ENCODE measurements around the gene TMEM167B.
"Not testable (repeated sequence)": the region's sequence is repeated elsewhere in the genome, so short reads cannot be mapped to it uniquely, and the experiment has no call there.

The TMEM167B gene

DNA sequence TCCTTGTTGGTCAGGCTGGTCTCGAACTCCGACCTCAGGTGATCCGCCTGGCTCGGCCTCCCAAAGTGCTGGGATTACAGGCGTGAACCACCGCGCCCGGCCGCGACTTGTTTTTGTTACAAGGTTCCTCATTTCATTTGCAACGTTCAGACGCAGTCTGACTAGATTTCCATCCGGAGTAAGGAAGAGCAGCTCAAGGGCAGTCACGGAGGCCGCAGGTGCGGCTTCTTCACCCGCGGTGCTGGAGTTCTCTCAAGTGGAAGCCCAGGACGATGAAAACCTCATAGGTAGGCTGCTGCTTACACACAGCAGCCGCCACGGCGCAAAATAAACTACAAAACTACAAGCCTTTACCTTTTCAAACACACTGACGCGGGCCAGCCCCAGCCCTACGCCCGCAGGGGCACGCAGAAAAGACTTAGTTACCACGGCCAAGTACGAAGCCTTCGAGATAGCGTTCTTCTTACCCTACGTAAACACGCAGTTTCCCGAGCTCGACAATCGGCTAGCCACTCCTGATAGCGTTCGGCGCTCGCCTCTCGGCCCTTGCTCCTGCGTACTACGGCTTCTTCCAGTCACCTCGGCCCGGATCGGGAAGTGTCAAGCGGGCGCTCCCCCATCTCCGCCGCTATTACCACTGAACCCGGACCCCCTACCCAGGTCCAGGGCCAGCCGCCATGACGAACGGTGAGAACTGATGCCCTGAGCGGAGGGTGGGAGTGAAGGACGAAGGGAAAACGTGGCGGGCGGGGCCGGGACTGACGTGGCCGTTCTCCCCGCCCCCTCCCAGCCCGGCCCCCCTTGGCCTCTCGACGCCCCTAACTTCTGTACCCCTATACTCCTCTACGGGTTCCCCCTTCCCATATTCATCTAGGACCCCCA lies at the start of gene TMEM167B:
TMEM167B (plus strand) TSS at position 569 of the 882 bp plus-strand sequence; CDS start at position 678, 109 bp downstream.
- peak within 1 kb of the TSS; percentile 82 to 86 for H3K4me3 ChIP-seq (ENCODE audit: low read depth in 1 of 2, low read length in 2 of 2)
- H3K4me1 ChIP-seq (ENCODE audit: control insufficient read depth in 1 of 2, insufficient read depth in 2 of 2, low read length in 2 of 2) = peaks cover 19 to 27% of the 10 kb centered on the region in 2 donors
- no peaks in the 10 kb centered on the region for H3K9me3 ChIP-seq (ENCODE audit: control insufficient read depth in 1 of 2, low read length in 2 of 2)
- peak within 1 kb of the TSS; percentile 94 for H3K27ac ChIP-seq (ENCODE audit: low read depth, low read length)
- peaks cover 9 to 23% of the 10 kb centered on the region in 2 donors for H3K36me3 ChIP-seq (ENCODE audit: control insufficient read depth in 1 of 2, insufficient read depth in 2 of 2, low read length in 2 of 2)
- H3K27me3 ChIP-seq (ENCODE audit: control insufficient read depth in 1 of 2, insufficient read depth in 2 of 2, low read length in 2 of 2) = no peaks in the 10 kb centered on the region
- peak within 1 kb of the TSS; percentile 74 to 94 for H3K9ac ChIP-seq (ENCODE audit: low read depth in 1 of 2, low read length in 2 of 2)

GRCh38 chr1:109040989-109041620 lies 49.5 kb upstream of the TMEM167B start:
- H3K36me3 ChIP-seq (ENCODE audit: control insufficient read depth in 1 of 2, insufficient read depth in 2 of 2, low read length in 2 of 2) = no peaks in the 10 kb centered on the region
- H3K4me1 ChIP-seq (ENCODE audit: control insufficient read depth in 1 of 2, insufficient read depth in 2 of 2, low read length in 2 of 2) = peaks cover 4 to 5% of the 10 kb centered on the region in 2 donors
- H3K27ac ChIP-seq (ENCODE audit: low read depth, low read length) = peak overlapping the region; percentile 73
- H3K9ac ChIP-seq (ENCODE audit: low read depth in 1 of 2, low read length in 2 of 2) = peak overlapping the region; percentile 83 to 97
- H3K4me3 ChIP-seq (ENCODE audit: low read depth in 1 of 2, low read length in 2 of 2) = peak overlapping the region; percentile 97
- no peaks in the 10 kb centered on the region for H3K9me3 ChIP-seq (ENCODE audit: control insufficient read depth in 1 of 2, low read length in 2 of 2)
- H3K27me3 ChIP-seq (ENCODE audit: control insufficient read depth in 1 of 2, insufficient read depth in 2 of 2, low read length in 2 of 2) = no peaks in the 10 kb centered on the region

DNA sequence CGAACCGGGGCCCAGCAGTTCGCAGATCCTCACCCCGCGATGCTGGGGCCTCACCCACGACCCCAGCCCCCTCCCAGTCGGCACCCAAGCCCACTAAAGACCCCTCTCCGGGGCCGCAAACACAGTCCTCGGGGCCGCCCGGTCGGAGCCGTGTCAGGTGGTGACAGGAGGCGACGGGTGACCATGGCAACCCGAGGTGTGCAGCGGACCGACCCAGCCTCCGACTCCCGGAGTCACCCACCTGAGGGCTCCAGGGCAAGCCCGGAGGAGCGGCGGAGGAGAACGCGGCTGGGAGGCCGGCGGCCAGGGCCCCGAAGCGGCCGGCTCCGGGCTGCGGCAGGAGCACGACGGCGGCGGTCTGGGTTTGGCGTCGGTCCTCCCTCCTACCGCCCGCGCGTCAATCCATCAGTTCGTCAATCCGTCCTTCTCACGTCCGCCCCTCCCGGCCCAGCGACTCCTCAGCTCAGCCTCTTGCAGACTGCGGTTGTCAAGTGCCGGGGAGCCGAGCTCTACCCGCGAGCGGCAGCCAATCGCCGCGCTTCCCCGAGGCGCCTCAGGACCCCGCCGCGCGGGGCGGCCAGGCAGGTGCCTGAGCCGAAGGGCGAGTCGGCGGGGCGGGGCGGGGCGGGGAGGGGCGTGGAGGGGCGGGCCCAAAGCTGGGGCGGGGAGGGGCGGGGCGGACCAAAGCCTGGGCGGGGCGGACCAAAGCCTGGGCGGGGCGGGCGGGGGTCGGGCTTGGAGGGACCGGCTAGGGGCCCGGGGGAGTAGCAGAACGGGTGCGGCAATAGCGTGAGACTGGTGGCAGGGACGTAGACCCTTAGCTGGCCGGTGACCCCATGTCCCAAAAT lies 48.7 kb upstream of the TMEM167B start, which contains the start of gene WDR47:
WDR47 (minus strand) TSS at position 482 of the 848 bp plus-strand sequence. CDS start 18,590 bp downstream, outside the sequence.
- Histone ChIP-seq H3K9ac (ENCODE audit: low read depth in 1 of 2, low read length in 2 of 2) (peak within 1 kb of the TSS; percentile 83 to 97), H3K27ac (ENCODE audit: low read depth, low read length) (peak within 1 kb of the TSS; percentile 73), H3K4me1 (ENCODE audit: control insufficient read depth in 1 of 2, insufficient read depth in 2 of 2, low read length in 2 of 2) (peaks cover 4 to 5% of the 10 kb centered on the region in 2 donors), H3K4me3 (ENCODE audit: low read depth in 1 of 2, low read length in 2 of 2) (peak within 1 kb of the TSS; percentile 97), H3K27me3 (ENCODE audit: control insufficient read depth in 1 of 2, insufficient read depth in 2 of 2, low read length in 2 of 2) (no peaks in the 10 kb centered on the region), H3K36me3 (ENCODE audit: control insufficient read depth in 1 of 2, insufficient read depth in 2 of 2, low read length in 2 of 2) (no peaks in the 10 kb centered on the region), H3K9me3 (ENCODE audit: control insufficient read depth in 1 of 2, low read length in 2 of 2) (no peaks in the 10 kb centered on the region)

DNA sequence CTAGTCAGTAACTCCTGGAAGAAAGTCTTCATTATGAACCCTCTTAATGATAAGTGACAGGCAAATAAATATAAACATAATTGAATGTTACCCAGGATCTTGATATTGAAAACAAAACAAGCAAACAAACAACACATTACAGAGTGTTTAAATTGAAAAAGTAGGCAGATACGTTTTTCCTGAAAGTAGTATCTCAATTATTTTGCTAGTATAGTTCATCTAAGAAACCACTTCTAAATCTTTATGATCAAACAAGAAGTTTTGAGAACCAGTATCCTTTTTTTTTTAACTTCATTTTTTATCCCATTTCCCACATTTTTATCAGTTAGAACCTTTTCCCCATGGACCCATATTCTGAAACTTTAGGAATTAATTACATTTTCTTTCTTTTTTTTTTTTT lies 45.0 kb upstream of the TMEM167B start:
- Histone ChIP-seq H3K4me3 (ENCODE audit: low read depth in 1 of 2, low read length in 2 of 2) (no peak overlapping the region), H3K36me3 (ENCODE audit: control insufficient read depth in 1 of 2, insufficient read depth in 2 of 2, low read length in 2 of 2) (no peaks in the 10 kb centered on the region), H3K27me3 (ENCODE audit: control insufficient read depth in 1 of 2, insufficient read depth in 2 of 2, low read length in 2 of 2) (no peaks in the 10 kb centered on the region), H3K9ac (ENCODE audit: low read depth in 1 of 2, low read length in 2 of 2) (no peak overlapping the region), H3K27ac (ENCODE audit: low read depth, low read length) (no peak overlapping the region), H3K4me1 (ENCODE audit: control insufficient read depth in 1 of 2, insufficient read depth in 2 of 2, low read length in 2 of 2) (peaks cover 3 to 4% of the 10 kb centered on the region in 2 donors), H3K9me3 (ENCODE audit: control insufficient read depth in 1 of 2, low read length in 2 of 2) (no peaks in the 10 kb centered on the region)

DNA sequence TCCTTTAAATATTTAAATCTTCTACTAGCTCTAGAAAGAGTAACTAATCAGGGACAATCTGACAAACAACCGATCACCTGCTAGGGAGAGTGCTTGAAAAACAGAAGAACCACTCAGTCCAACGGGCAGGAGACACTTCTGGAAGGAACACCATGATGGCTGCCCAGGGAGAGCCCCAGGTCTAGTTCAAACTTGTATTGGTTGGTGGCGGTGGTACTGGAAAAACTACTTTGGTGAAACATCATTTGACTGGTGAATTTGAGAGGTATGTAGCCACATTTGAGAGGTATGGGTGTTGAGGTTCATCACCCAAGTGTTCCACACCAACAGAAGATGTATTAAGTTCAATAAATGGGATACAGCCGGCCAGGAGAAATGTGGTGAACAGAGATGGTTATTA lies 43.9 kb upstream of the TMEM167B start:
- Histone ChIP-seq H3K27ac (ENCODE audit: low read depth, low read length) (no peak overlapping the region), H3K4me1 (ENCODE audit: control insufficient read depth in 1 of 2, insufficient read depth in 2 of 2, low read length in 2 of 2) (peaks cover 0 to 4% of the 10 kb centered on the region in 2 donors), H3K9ac (ENCODE audit: low read depth in 1 of 2, low read length in 2 of 2) (no peak overlapping the region), H3K9me3 (ENCODE audit: control insufficient read depth in 1 of 2, low read length in 2 of 2) (no peaks in the 10 kb centered on the region), H3K36me3 (ENCODE audit: control insufficient read depth in 1 of 2, insufficient read depth in 2 of 2, low read length in 2 of 2) (no peaks in the 10 kb centered on the region), H3K27me3 (ENCODE audit: control insufficient read depth in 1 of 2, insufficient read depth in 2 of 2, low read length in 2 of 2) (no peaks in the 10 kb centered on the region), H3K4me3 (ENCODE audit: low read depth in 1 of 2, low read length in 2 of 2) (no peak overlapping the region)

DNA sequence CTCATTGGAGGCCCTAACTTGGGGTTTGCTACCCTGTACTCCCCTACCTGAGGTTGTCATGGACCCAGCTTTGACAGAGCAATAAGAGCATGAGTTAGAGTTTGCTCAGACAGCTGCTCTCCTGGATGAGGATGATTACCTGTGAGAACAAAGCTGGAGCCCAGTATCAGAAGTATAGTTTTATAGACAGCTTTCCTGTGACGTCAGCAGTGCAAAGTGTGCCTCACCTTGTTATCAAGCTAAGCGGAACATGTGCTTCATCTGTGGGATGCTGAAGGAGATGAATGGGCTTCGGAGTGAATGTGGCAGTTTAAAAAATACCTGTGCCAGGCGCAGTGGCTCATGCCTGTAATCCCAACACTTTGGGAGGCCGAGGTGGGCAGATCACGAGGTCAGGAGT lies 43.2 kb upstream of the TMEM167B start:
- H3K9ac ChIP-seq (ENCODE audit: low read depth in 1 of 2, low read length in 2 of 2) = no peak overlapping the region
- H3K36me3 ChIP-seq (ENCODE audit: control insufficient read depth in 1 of 2, insufficient read depth in 2 of 2, low read length in 2 of 2) = no peaks in the 10 kb centered on the region
- H3K4me3 ChIP-seq (ENCODE audit: low read depth in 1 of 2, low read length in 2 of 2) = no peak overlapping the region
- no peaks in the 10 kb centered on the region for H3K9me3 ChIP-seq (ENCODE audit: control insufficient read depth in 1 of 2, low read length in 2 of 2)
- peaks cover 0 to 3% of the 10 kb centered on the region in 2 donors for H3K4me1 ChIP-seq (ENCODE audit: control insufficient read depth in 1 of 2, insufficient read depth in 2 of 2, low read length in 2 of 2)
- no peaks in the 10 kb centered on the region for H3K27me3 ChIP-seq (ENCODE audit: control insufficient read depth in 1 of 2, insufficient read depth in 2 of 2, low read length in 2 of 2)
- no peak overlapping the region for H3K27ac ChIP-seq (ENCODE audit: low read depth, low read length)

DNA sequence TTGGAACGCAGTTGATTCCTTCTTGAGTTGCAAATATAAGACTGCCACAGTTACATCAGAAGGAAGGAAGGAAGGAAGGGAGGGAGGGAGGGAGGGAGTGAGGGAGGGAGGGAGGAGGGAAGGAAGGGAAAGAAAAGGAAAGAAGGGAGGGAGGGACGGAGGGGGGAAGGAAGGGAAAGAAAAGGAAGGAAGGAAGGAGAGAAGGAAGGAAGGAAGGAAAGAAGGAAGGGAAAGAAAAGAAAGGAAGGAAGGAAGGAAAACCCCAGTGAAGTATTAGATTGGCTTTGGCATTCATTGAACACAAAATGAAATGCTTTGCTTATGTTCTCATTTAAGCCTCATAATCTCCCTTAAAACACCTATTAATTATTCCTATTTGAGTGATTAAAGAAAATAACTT lies 42.2 kb upstream of the TMEM167B start:
- H3K4me1 ChIP-seq (ENCODE audit: control insufficient read depth in 1 of 2, insufficient read depth in 2 of 2, low read length in 2 of 2) = no peaks in the 10 kb centered on the region
- H3K27ac ChIP-seq (ENCODE audit: low read depth, low read length) = no peak overlapping the region
- no peak overlapping the region for H3K9ac ChIP-seq (ENCODE audit: low read depth in 1 of 2, low read length in 2 of 2)
- H3K4me3 ChIP-seq (ENCODE audit: low read depth in 1 of 2, low read length in 2 of 2) = no peak overlapping the region
- H3K27me3 ChIP-seq (ENCODE audit: control insufficient read depth in 1 of 2, insufficient read depth in 2 of 2, low read length in 2 of 2) = no peaks in the 10 kb centered on the region
- no peaks in the 10 kb centered on the region for H3K36me3 ChIP-seq (ENCODE audit: control insufficient read depth in 1 of 2, insufficient read depth in 2 of 2, low read length in 2 of 2)
- no peaks in the 10 kb centered on the region for H3K9me3 ChIP-seq (ENCODE audit: control insufficient read depth in 1 of 2, low read length in 2 of 2)

GRCh38 chr1:109050228-109050995 lies 40.2 kb upstream of the TMEM167B start:
- H3K4me1 ChIP-seq (ENCODE audit: control insufficient read depth in 1 of 2, insufficient read depth in 2 of 2, low read length in 2 of 2) = no peaks in the 10 kb centered on the region
- no peaks in the 10 kb centered on the region for H3K36me3 ChIP-seq (ENCODE audit: control insufficient read depth in 1 of 2, insufficient read depth in 2 of 2, low read length in 2 of 2)
- no peaks in the 10 kb centered on the region for H3K27me3 ChIP-seq (ENCODE audit: control insufficient read depth in 1 of 2, insufficient read depth in 2 of 2, low read length in 2 of 2)
- H3K27ac ChIP-seq (ENCODE audit: low read depth, low read length) = no peak overlapping the region
- no peak overlapping the region for H3K9ac ChIP-seq (ENCODE audit: low read depth in 1 of 2, low read length in 2 of 2)
- no peak overlapping the region for H3K4me3 ChIP-seq (ENCODE audit: low read depth in 1 of 2, low read length in 2 of 2)
- H3K9me3 ChIP-seq (ENCODE audit: control insufficient read depth in 1 of 2, low read length in 2 of 2) = no peaks in the 10 kb centered on the region

GRCh38 chr1:109052145-109052544 lies 38.4 kb upstream of the TMEM167B start:
- H3K4me1 ChIP-seq (ENCODE audit: control insufficient read depth in 1 of 2, insufficient read depth in 2 of 2, low read length in 2 of 2); H3K36me3 ChIP-seq (ENCODE audit: control insufficient read depth in 1 of 2, insufficient read depth in 2 of 2, low read length in 2 of 2); H3K9me3 ChIP-seq (ENCODE audit: control insufficient read depth in 1 of 2, low read length in 2 of 2); H3K27ac ChIP-seq (ENCODE audit: low read depth, low read length); H3K9ac ChIP-seq (ENCODE audit: low read depth in 1 of 2, low read length in 2 of 2); H3K4me3 ChIP-seq (ENCODE audit: low read depth in 1 of 2, low read length in 2 of 2); H3K27me3 ChIP-seq (ENCODE audit: control insufficient read depth in 1 of 2, insufficient read depth in 2 of 2, low read length in 2 of 2): not testable (repeated sequence)

All from duodenal mucosa (tissue), 2 donors.